SK-N-SH treated with all-trans-retinoic acid at 6 μM for 48 hours (cell line): Measurements from ENCODE around the gene FAM25A.
"Not testable (repeated sequence)": the region's sequence is repeated elsewhere in the genome, so short reads cannot be mapped to it uniquely, and the experiment has no call there.

Experiments used
- ATAC-seq: fragments of 200-7000 bp; cut with Tn5 transposase; 3 replicates; pipeline ENCODE4 v1.9.1; 2020; ENCODE audit warnings: mild to moderate bottlenecking, moderate library complexity
- ARNTL ChIP-seq: fragments of 450-650 bp; formaldehyde crosslinking; IDR thresholded peaks from 2 replicates; pipeline ENCODE4 v1.5.0; 2020; ENCODE audit warnings: low read depth, mild to moderate bottlenecking, moderate library complexity, borderline replicate concordance
- BACH2 ChIP-seq: fragments of 250-450 bp; sonication (Bioruptor Pico); IDR thresholded peaks from 2 replicates; pipeline ENCODE4 v1.9.0; 2021; ENCODE audit warnings: mild to moderate bottlenecking, borderline replicate concordance
- CSDC2 ChIP-seq: fragments of 250-450 bp; sonication (Bioruptor Pico); IDR thresholded peaks from 2 replicates; pipeline ENCODE4 v1.5.0; 2020; ENCODE audit warnings: mild to moderate bottlenecking, moderate library complexity
- ESRRG ChIP-seq: fragments of 250-450 bp; sonication (Bioruptor Pico); IDR thresholded peaks from 2 replicates; pipeline ENCODE4 v1.6.1; 2021; ENCODE audit warnings: mild to moderate bottlenecking
- GLIS3 ChIP-seq: fragments of 250-450 bp; sonication (Bioruptor Pico); IDR thresholded peaks from 2 replicates; pipeline ENCODE4 v1.5.0; 2020; ENCODE audit warnings: mild to moderate bottlenecking, moderate library complexity
- ISL1 ChIP-seq: fragments of 250-450 bp; sonication (Bioruptor Pico); IDR thresholded peaks from 2 replicates; pipeline ENCODE4 v2.1.2; 2022; ENCODE audit warnings: mild to moderate bottlenecking, moderate library complexity
- OSR1 ChIP-seq: fragments of 250-450 bp; sonication (Bioruptor Pico); IDR thresholded peaks from 2 replicates; pipeline ENCODE4 v1.8.0; 2022; ENCODE audit warnings: moderate library complexity, mild to moderate bottlenecking, inconsistent platforms
- POU6F1 ChIP-seq: fragments of 250-450 bp; sonication (Bioruptor Pico); IDR thresholded peaks from 2 replicates; pipeline ENCODE4 v1.8.0; 2021; ENCODE audit warnings: low read depth, mild to moderate bottlenecking, moderate library complexity, borderline replicate concordance
- PPARA ChIP-seq: fragments of 250-450 bp; sonication (Bioruptor Pico); IDR thresholded peaks from 2 replicates; pipeline ENCODE4 v1.5.0; 2020; ENCODE audit warnings: mild to moderate bottlenecking, borderline replicate concordance
- RARB ChIP-seq: fragments of 250-450 bp; sonication (Bioruptor Pico); IDR thresholded peaks from 2 replicates; pipeline ENCODE4 v1.8.0; 2021; ENCODE audit warnings: mild to moderate bottlenecking, moderate library complexity
- TOX ChIP-seq: fragments of 250-450 bp; sonication (Bioruptor Pico); IDR thresholded peaks from 2 replicates; pipeline ENCODE4 v1.8.0; 2021; ENCODE audit warnings: mild to moderate bottlenecking, moderate library complexity, borderline replicate concordance
- TSHZ2 ChIP-seq: fragments of 250-450 bp; sonication (Bioruptor Pico); IDR thresholded peaks from 2 replicates; pipeline ENCODE4 v1.5.0; 2020; ENCODE audit warnings: mild to moderate bottlenecking, moderate library complexity
- ZFP3 ChIP-seq: fragments of 250-450 bp; sonication (Bioruptor Pico); IDR thresholded peaks from 2 replicates; pipeline ENCODE4 v1.5.0; 2020; ENCODE audit warnings: mild to moderate bottlenecking, moderate library complexity
- ZFP30 ChIP-seq: fragments of 450-650 bp; formaldehyde crosslinking; IDR thresholded peaks from 2 replicates; pipeline ENCODE4 v1.5.0; 2022; ENCODE audit warnings: mild to moderate bottlenecking, moderate library complexity
- ZNF565 ChIP-seq: fragments of 450-650 bp; formaldehyde crosslinking; conservative IDR thresholded peaks from 2 replicates; pipeline ENCODE4 v1.5.0; 2020; ENCODE audit warnings: low read depth, mild to moderate bottlenecking, moderate library complexity
- ZNF70 ChIP-seq: fragments of 450-650 bp; formaldehyde crosslinking; IDR thresholded peaks from 2 replicates; pipeline ENCODE4 v1.5.0; 2020; ENCODE audit warnings: mild to moderate bottlenecking, moderate library complexity
- ZNF8 ChIP-seq: fragments of 450-650 bp; formaldehyde crosslinking; IDR thresholded peaks from 2 replicates; pipeline ENCODE4 v1.5.0; 2020; ENCODE audit warnings: mild to moderate bottlenecking, moderate library complexity
- TF ChIP-seq, protein P1 (sequence below): fragments of 250-450 bp; sonication (Bioruptor Pico); IDR thresholded peaks from 2 replicates; pipeline ENCODE4 v1.5.1; 2020; ENCODE audit warnings: low read depth, mild to moderate bottlenecking, moderate library complexity
- TF ChIP-seq, protein P2 (sequence below): fragments of 250-450 bp; sonication (Bioruptor Pico); IDR thresholded peaks from 2 replicates; pipeline ENCODE4 v1.8.0; 2020; ENCODE audit warnings: mild to moderate bottlenecking, moderate library complexity, borderline replicate concordance

The FAM25A gene

DNA sequence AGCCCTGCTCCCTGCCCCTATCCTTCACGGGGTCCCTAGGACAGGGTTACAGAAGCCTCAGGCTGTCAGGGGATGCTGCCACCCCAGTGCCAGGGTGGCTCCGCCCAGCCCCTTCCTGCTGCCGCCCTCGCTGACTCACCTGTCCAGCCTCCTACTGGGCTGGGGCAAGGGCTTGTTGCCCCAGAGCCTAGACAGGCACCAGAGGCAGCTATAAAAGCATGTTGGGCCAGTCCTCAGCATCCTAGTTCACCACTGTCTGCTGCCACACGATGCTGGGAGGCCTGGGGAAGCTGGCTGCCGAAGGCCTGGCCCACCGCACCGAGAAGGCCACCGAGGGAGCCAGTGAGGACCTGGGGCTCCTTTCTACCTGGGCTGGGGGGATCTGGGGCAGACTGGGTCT lies at the start of gene FAM25A:
FAM25A (plus strand) TSS at position 239 of the 400 bp plus-strand sequence; CDS start at position 270, 31 bp downstream.
- not testable (repeated sequence) for ATAC-seq

GRCh38 chr10:86970982-86971231 lies 49.2 kb upstream of the FAM25A start:
- no peak for TF ChIP-seq ZNF70
- no peak for TF ChIP-seq ARNTL (CRISPR knock-in tag)
- no peak for TF ChIP-seq CSDC2 (CRISPR knock-in tag)
- TF ChIP-seq BACH2 (CRISPR knock-in tag): no peak
- TF ChIP-seq ESRRG (CRISPR knock-in tag): no peak
- TF ChIP-seq TOX (CRISPR knock-in tag): no peak
- no peak for TF ChIP-seq OSR1 (CRISPR knock-in tag)
- TF ChIP-seq, protein P1, sequence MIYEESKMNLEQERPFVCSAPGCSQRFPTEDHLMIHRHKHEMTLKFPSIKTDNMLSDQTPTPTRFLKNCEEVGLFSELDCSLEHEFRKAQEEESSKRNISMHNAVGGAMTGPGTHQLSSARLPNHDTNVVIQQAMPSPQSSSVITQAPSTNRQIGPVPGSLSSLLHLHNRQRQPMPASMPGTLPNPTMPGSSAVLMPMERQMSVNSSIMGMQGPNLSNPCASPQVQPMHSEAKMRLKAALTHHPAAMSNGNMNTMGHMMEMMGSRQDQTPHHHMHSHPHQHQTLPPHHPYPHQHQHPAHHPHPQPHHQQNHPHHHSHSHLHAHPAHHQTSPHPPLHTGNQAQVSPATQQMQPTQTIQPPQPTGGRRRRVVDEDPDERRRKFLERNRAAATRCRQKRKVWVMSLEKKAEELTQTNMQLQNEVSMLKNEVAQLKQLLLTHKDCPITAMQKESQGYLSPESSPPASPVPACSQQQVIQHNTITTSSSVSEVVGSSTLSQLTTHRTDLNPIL: no peak
- no peak for TF ChIP-seq ZFP3 (CRISPR knock-in tag)
- TF ChIP-seq RARB: no peak
- TF ChIP-seq ZNF565 (CRISPR knock-in tag): no peak
- no peak for TF ChIP-seq POU6F1 (CRISPR knock-in tag)
- no peak for TF ChIP-seq TSHZ2 (CRISPR knock-in tag)
- TF ChIP-seq ISL1 (CRISPR knock-in tag): no peak
- TF ChIP-seq GLIS3 (CRISPR knock-in tag): no peak
- TF ChIP-seq ZNF8 (CRISPR knock-in tag): no peak
- ATAC-seq: no peak

- TF ChIP-seq ISL1 (CRISPR knock-in tag) (no peak), ZNF70 (no peak)
- ATAC-seq: no peak
Measured at GRCh38 chr10:86971232-86971991, 48.7 kb upstream of the FAM25A start.

DNA sequence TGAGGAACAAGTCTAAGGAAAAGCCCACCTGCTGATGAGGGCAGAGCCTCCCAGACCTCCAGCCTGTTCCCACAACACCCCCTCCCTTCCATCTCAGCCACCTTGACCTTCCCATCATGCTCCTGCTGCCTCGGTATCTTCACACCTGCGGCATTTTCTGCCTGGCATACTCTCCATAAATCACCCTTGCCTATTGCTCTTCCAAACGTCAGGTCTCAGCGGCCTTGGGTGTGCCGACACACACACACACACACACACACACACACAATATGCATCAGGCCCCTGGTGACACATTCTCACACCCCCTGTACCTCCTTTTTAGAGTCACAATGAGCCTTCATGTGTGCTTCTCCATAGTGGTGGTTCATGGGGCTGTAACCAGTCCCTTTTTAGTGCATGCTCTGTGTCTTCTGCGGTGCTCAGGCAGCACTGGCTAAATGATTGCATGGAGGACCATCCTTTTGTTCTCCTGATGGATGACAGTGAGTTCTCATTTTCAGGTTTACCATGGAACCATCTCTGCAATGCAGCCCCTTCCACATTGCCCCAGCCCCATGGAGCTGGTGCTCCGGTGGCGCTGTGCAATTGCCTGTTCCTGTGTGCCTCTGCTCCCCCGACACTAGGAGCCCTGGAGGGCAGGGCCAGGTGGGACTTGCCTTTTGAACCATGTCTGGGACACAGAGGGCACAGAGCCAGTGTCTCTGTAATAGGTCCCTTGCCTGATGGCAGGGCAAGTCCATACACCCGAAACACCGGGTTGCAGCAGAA lies 47.3 kb upstream of the FAM25A start:
- ATAC-seq: no peak
- TF ChIP-seq ZFP30 (CRISPR knock-in tag) (no peak), TSHZ2 (CRISPR knock-in tag) (no peak), OSR1 (CRISPR knock-in tag) (no peak), CSDC2 (CRISPR knock-in tag) (no peak), RARB (no peak), ARNTL (CRISPR knock-in tag) (no peak), ZNF8 (CRISPR knock-in tag) (no peak), ZNF565 (CRISPR knock-in tag) (no peak), PPARA (CRISPR knock-in tag) (no peak), ESRRG (CRISPR knock-in tag) (no peak), ZNF70 (no peak), BACH2 (CRISPR knock-in tag) (no peak), TOX (CRISPR knock-in tag) (no peak), POU6F1 (CRISPR knock-in tag) (no peak)
- TF ChIP-seq, protein P2, sequence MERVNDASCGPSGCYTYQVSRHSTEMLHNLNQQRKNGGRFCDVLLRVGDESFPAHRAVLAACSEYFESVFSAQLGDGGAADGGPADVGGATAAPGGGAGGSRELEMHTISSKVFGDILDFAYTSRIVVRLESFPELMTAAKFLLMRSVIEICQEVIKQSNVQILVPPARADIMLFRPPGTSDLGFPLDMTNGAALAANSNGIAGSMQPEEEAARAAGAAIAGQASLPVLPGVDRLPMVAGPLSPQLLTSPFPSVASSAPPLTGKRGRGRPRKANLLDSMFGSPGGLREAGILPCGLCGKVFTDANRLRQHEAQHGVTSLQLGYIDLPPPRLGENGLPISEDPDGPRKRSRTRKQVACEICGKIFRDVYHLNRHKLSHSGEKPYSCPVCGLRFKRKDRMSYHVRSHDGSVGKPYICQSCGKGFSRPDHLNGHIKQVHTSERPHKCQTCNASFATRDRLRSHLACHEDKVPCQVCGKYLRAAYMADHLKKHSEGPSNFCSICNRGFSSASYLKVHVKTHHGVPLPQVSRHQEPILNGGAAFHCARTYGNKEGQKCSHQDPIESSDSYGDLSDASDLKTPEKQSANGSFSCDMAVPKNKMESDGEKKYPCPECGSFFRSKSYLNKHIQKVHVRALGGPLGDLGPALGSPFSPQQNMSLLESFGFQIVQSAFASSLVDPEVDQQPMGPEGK (CRISPR knock-in tag): no peak
- TF ChIP-seq, protein P1: no peak
